GM23338 (cell line): ENCODE data around the gene SPG21. TPM values are rescaled to one million over a fixed set of nuclear protein-coding genes. Genes with fewer than 3 reads are reported as not detected.
A peak's percentile ranks its signal among the peaks of the same experiment; 100 is the strongest.

Experiments used
- ATAC-seq: fragments of 200-7000 bp; cut with Tn5 transposase; 3 replicates; pipeline ENCODE4 v1.9.1; 2020
- DNase-seq: peaks from one replicate; pipeline ENCODE4 v3.0.0-alpha.2; 2015; ENCODE audit warnings: low spot score
- H2AFZ ChIP-seq: fragments of 200-600 bp; sonication (generic); 2 replicates; pipeline ENCODE4 v1.8.0; 2016; ENCODE audit warnings: antibody characterized with exemption, mild to moderate bottlenecking, moderate library complexity
- H3F3A ChIP-seq: fragments of 200-600 bp; sonication (generic); replicated peaks from 2 replicates; pipeline ENCODE4 v1.8.0; 2017; ENCODE audit warnings: antibody characterized with exemption, mixed run types, low read depth
- H3K27ac ChIP-seq: fragments of 200-600 bp; sonication (generic); 2 replicates; pipeline ENCODE4 v1.6.1; 2016; ENCODE audit warnings: low read depth
- H3K27me3 ChIP-seq: fragments of 200-600 bp; sonication (generic); 2 replicates; pipeline ENCODE4 v1.8.0; 2016; ENCODE audit warnings: mild to moderate bottlenecking, mixed run types, moderate library complexity; ENCODE audit not compliant: insufficient read depth
- H3K36me3 ChIP-seq: fragments of 200-600 bp; sonication (generic); 2 replicates; pipeline ENCODE4 v1.8.0; 2016; ENCODE audit warnings: mild to moderate bottlenecking; ENCODE audit not compliant: insufficient read depth
- H3K4me1 ChIP-seq: fragments of 200-600 bp; sonication (generic); 2 replicates; pipeline ENCODE4 v1.8.0; 2016; ENCODE audit warnings: mild to moderate bottlenecking, moderate library complexity; ENCODE audit not compliant: insufficient read depth
- H3K4me2 ChIP-seq: fragments of 200-600 bp; sonication (generic); 2 replicates; pipeline ENCODE4 v1.7.1; 2017; ENCODE audit warnings: mixed run types
- H3K4me3 ChIP-seq: fragments of 200-600 bp; sonication (generic); 2 replicates; pipeline ENCODE4 v1.6.1; 2016; ENCODE audit warnings: mixed run types
- H3K79me2 ChIP-seq: fragments of 200-600 bp; sonication (generic); replicated peaks from 2 replicates; pipeline ENCODE4 v1.8.0; 2017; ENCODE audit warnings: mild to moderate bottlenecking; ENCODE audit not compliant: insufficient read depth
- H3K9me2 ChIP-seq: fragments of 200-600 bp; sonication (generic); 2 replicates; pipeline ENCODE4 v1.8.0; 2017; ENCODE audit not compliant: insufficient read depth
- H4K20me1 ChIP-seq: fragments of 200-600 bp; sonication (generic); replicated peaks from 2 replicates; pipeline ENCODE4 v1.8.0; 2017; ENCODE audit warnings: mild to moderate bottlenecking; ENCODE audit not compliant: insufficient read depth
- H3K27ac Mint-ChIP-seq: 2 replicates; pipeline ENCODE4 v1.8.0; 2020; ENCODE audit warnings: inconsistent platforms, mild to moderate bottlenecking, moderate library complexity, mixed read lengths
- H3K27me3 Mint-ChIP-seq: 3 replicates; pipeline ENCODE4 v1.8.0; 2022; ENCODE audit warnings: low read depth, mild to moderate bottlenecking, moderate library complexity, mixed read lengths, inconsistent platforms; ENCODE audit not compliant: insufficient read depth, poor library complexity
- H3K36me3 Mint-ChIP-seq: 3 replicates; pipeline ENCODE4 v1.8.0; 2021; ENCODE audit warnings: low read depth, mild to moderate bottlenecking, inconsistent platforms, moderate library complexity, mixed read lengths
- H3K4me1 Mint-ChIP-seq: 3 replicates; pipeline ENCODE4 v1.8.0; 2020; ENCODE audit warnings: mild to moderate bottlenecking, inconsistent platforms, mixed read lengths
- H3K4me3 Mint-ChIP-seq: 3 replicates; pipeline ENCODE4 v1.8.0; 2021; ENCODE audit warnings: moderate library complexity, mild to moderate bottlenecking, inconsistent platforms, mixed read lengths
- H3K9me3 Mint-ChIP-seq: 3 replicates; pipeline ENCODE4 v1.8.0; 2020; ENCODE audit warnings: moderate library complexity, mild to moderate bottlenecking, inconsistent platforms, mixed read lengths
- CREB1 ChIP-seq: fragments of 250-450 bp; sonication (Bioruptor Pico); IDR thresholded peaks from 2 replicates; pipeline ENCODE4 v1.5.0; 2020; ENCODE audit warnings: low read depth, mild to moderate bottlenecking, moderate library complexity
- CTCF ChIP-seq, 2 experiments: fragments of 200-600 bp in 1 of 2; sonication (generic) in 1 of 2; conservative IDR thresholded peaks; 2 replicates each; pipeline versions ENCODE4 v1.5.1 to v1.6.1; 2016 to 2017; ENCODE audit warnings: antibody characterized with exemption in 2 of 2, low read depth in 2 of 2, mild to moderate bottlenecking in 2 of 2, moderate library complexity in 1 of 2
- ETS1 ChIP-seq: IDR thresholded peaks from 2 replicates; pipeline ENCODE4 v1.6.1; 2016; ENCODE audit warnings: antibody characterized with exemption
- EZH2 ChIP-seq: fragments of 200-600 bp; sonication (generic); IDR thresholded peaks from one replicate; pipeline ENCODE4 v1.8.0; 2017; ENCODE audit warnings: antibody characterized with exemption, mild to moderate bottlenecking, low read depth; ENCODE audit not compliant: unreplicated experiment
- EZH2phosphoT487 ChIP-seq: fragments of 200-600 bp; sonication (generic); IDR thresholded peaks from one replicate; pipeline ENCODE4 v1.8.1; 2018; ENCODE audit warnings: antibody characterized with exemption; ENCODE audit not compliant: unreplicated experiment
- JUNB ChIP-seq: IDR thresholded peaks from one replicate; pipeline ENCODE4 v1.6.1; 2016; ENCODE audit warnings: antibody characterized with exemption; ENCODE audit not compliant: unreplicated experiment
- NANOG ChIP-seq: IDR thresholded peaks from 2 replicates; pipeline ENCODE4 v1.6.1; 2016; ENCODE audit warnings: antibody characterized with exemption, borderline replicate concordance
- POLR2AphosphoS5 ChIP-seq: IDR thresholded peaks from 2 replicates; pipeline ENCODE4 v1.6.1; 2016; ENCODE audit warnings: antibody characterized with exemption, low read depth
- REST ChIP-seq: IDR thresholded peaks from one replicate; pipeline ENCODE4 v1.6.1; 2018; ENCODE audit warnings: antibody characterized with exemption; ENCODE audit not compliant: unreplicated experiment
- STAT1 ChIP-seq: IDR thresholded peaks from one replicate; pipeline ENCODE4 v1.6.1; 2016; ENCODE audit warnings: antibody characterized with exemption; ENCODE audit not compliant: unreplicated experiment
- ZNF114 ChIP-seq: fragments of 250-450 bp; sonication (Bioruptor Pico); IDR thresholded peaks from 2 replicates; pipeline ENCODE4 v1.5.0; 2020; ENCODE audit warnings: mild to moderate bottlenecking, moderate library complexity
- ZNF331 ChIP-seq: fragments of 250-450 bp; sonication (Bioruptor Pico); IDR thresholded peaks from 2 replicates; pipeline ENCODE4 v1.5.0; 2020; ENCODE audit warnings: low read depth, mild to moderate bottlenecking, moderate library complexity
- ZNF462 ChIP-seq: fragments of 250-450 bp; sonication (Bioruptor Pico); IDR thresholded peaks from 2 replicates; pipeline ENCODE4 v1.5.0; 2020; ENCODE audit warnings: mild to moderate bottlenecking, moderate library complexity
- polyA plus RNA-seq: library from polyadenylated mRNA; unstranded; fragments of >200 nt; fragmentation: Nextera tagmentation; extraction: Ambion mirVana; gene quantifications from 2 replicates; pipeline ENCODE4 v1.2.1, GENCODE V29; 2016
- total RNA-seq: library from RNA; depleted of rRNA; stranded (reverse); fragments of >200 nt; shearing (Covaris generic); gene quantifications from 2 replicates; pipeline ENCODE4 v1.2.3, GENCODE V29; 2014

The SPG21 gene
- total and polyA plus RNA-seq, 2 experiments from 2014 or later, result 81.0 to 102 TPM

GRCh38 chr15:64942356-64942755 lies 47.4 kb downstream of the SPG21 start:
- Histone ChIP-seq H3K4me2 (no peak overlapping the region), H3K4me3 (no peak overlapping the region), H4K20me1 (no peaks in the 10 kb centered on the region; the same call in 1 of the 2 replicates), H2AFZ (no peak overlapping the region), H3K27me3 (no peaks in the 10 kb centered on the region), H3K79me2 (no peaks in the 10 kb centered on the region), H3K4me1 (no peaks in the 10 kb centered on the region), H3K36me3 (no peaks in the 10 kb centered on the region), H3K9me2 (no peaks in the 10 kb centered on the region; the same call in 1 of the 2 replicates), H3K27ac (peak overlapping the region; percentile 32; the same call in 1 of the 2 replicates), H3F3A (no peaks in the 10 kb centered on the region; the same call in 1 of the 2 replicates)
- no peak for DNase-seq
- TF ChIP-seq EZH2phosphoT487 (no peak), POLR2AphosphoS5 (no peak), REST (no peak), ZNF114 (CRISPR knock-in tag) (no peak), JUNB (no peak), CTCF (conservative IDR thresholded peaks at IDR 0.05; ENCODE audit: low read depth in 2 of 2) (no peak), CREB1 (CRISPR knock-in tag) (no peak), NANOG (no peak), ZNF331 (CRISPR knock-in tag) (no peak), ZNF462 (no peak), STAT1 (no peak), EZH2 (no peak), ETS1 (no peak)
- H3K36me3 Mint-ChIP-seq, result no peaks in the 10 kb centered on the region
- H3K9me3 Mint-ChIP-seq, result no peaks in the 10 kb centered on the region
- H3K4me3 Mint-ChIP-seq, result no peak overlapping the region
- H3K27ac Mint-ChIP-seq, result no peak overlapping the region
- ATAC-seq, result no peak
- no peaks in the 10 kb centered on the region for H3K27me3 Mint-ChIP-seq
- H3K4me1 Mint-ChIP-seq, result 0 out of 3 replicates have a peak, but pooled peaks cover 3% of the 10 kb centered on the region
